Measurements from ENCODE around the gene PLXNA4.

DNA sequence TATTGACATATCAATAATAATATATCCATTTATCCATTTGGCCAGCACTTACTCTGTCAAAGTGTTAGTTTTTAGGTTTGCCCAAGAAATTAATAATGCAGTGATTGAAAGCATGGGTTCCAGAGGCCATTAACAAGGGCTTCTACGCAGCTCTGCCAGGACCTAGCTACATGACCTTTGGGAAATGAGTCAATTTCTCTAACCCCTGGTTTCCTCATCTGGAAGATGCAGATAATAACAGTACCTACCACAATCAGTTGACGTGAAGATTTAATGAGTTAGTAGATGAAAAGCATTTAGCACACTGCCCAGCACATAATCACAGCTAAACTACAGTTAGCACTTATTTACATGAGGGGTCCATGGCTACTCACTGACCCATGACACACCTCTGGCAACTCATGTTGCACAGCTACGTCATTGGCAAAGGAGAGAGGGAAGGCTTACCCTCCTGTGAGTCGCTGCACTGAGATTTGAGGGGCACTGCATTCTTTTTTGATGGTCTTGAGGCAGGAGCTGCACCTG lies 263.7 kb downstream of the PLXNA4 start:
- TF ChIP-seq, protein P1, sequence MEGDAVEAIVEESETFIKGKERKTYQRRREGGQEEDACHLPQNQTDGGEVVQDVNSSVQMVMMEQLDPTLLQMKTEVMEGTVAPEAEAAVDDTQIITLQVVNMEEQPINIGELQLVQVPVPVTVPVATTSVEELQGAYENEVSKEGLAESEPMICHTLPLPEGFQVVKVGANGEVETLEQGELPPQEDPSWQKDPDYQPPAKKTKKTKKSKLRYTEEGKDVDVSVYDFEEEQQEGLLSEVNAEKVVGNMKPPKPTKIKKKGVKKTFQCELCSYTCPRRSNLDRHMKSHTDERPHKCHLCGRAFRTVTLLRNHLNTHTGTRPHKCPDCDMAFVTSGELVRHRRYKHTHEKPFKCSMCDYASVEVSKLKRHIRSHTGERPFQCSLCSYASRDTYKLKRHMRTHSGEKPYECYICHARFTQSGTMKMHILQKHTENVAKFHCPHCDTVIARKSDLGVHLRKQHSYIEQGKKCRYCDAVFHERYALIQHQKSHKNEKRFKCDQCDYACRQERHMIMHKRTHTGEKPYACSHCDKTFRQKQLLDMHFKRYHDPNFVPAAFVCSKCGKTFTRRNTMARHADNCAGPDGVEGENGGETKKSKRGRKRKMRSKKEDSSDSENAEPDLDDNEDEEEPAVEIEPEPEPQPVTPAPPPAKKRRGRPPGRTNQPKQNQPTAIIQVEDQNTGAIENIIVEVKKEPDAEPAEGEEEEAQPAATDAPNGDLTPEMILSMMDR (IDR thresholded peaks at IDR 0.05; ENCODE audit: low read depth, low read length): no peak
- no peak for TF ChIP-seq POLR2A (IDR thresholded peaks at IDR 0.05; ENCODE audit: extremely low read depth, insufficient read length)
- TF ChIP-seq, protein P2, sequence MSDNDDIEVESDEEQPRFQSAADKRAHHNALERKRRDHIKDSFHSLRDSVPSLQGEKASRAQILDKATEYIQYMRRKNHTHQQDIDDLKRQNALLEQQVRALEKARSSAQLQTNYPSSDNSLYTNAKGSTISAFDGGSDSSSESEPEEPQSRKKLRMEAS (IDR thresholded peaks at IDR 0.05; ENCODE audit: low read depth, low read length): no peak
